CD14-positive monocyte (primary cell): Measurements from ENCODE around the gene POM121C. TPM values are rescaled to one million over a fixed set of nuclear protein-coding genes. Genes with fewer than 3 reads are reported as not detected.
"Not testable (repeated sequence)": the region's sequence is repeated elsewhere in the genome, so short reads cannot be mapped to it uniquely, and the experiment has no call there.

Experiments used
- DNase-seq, 3 donors: peaks; one replicate each; pipeline ENCODE4 v3.0.0-alpha.2; 2011 to 2022
- H2AFZ ChIP-seq: 2 replicates; pipeline ENCODE4 v1.6.0; 2012; ENCODE audit warnings: mild to moderate bottlenecking, low read depth, low read length, inconsistent platforms; ENCODE audit not compliant: insufficient read depth, poor library complexity, severe bottlenecking
- H3K27ac ChIP-seq, 2 donors: 1 replicate in 1 of 2; 2 replicates in 1 of 2; pipeline ENCODE4 v1.5.1; 2012 to 2013; ENCODE audit warnings: low read length in 2 of 2, control low read depth in 1 of 2, inconsistent platforms in 1 of 2, low read depth in 1 of 2, mild to moderate bottlenecking in 1 of 2
- H3K27me3 ChIP-seq, 2 donors: one replicate each; pipeline versions ENCODE4 v1.6.0 to v1.6.1; 2011 to 2013; ENCODE audit warnings: low read length in 2 of 2; ENCODE audit not compliant: control insufficient read depth in 2 of 2, insufficient read depth in 2 of 2
- H3K36me3 ChIP-seq, 2 donors: replicated peaks in 1 of 2; 1 replicate in 1 of 2; 2 replicates in 1 of 2; pipeline versions ENCODE4 v1.5.1 to v1.6.1; 2012 to 2013; ENCODE audit warnings: low read length in 2 of 2, control low read depth in 1 of 2, inconsistent platforms in 1 of 2, mild to moderate bottlenecking in 1 of 2; ENCODE audit not compliant: insufficient read depth in 2 of 2, control insufficient read depth in 1 of 2
- H3K4me1 ChIP-seq, 2 donors: 1 replicate in 1 of 2; 2 replicates in 1 of 2; pipeline versions ENCODE4 v1.5.1 to v1.6.1; 2012 to 2013; ENCODE audit warnings: low read length in 2 of 2, control low read depth in 1 of 2, inconsistent platforms in 1 of 2, mild to moderate bottlenecking in 1 of 2, moderate library complexity in 1 of 2; ENCODE audit not compliant: insufficient read depth in 2 of 2, control insufficient read depth in 1 of 2
- H3K4me2 ChIP-seq: replicated peaks from 2 replicates; pipeline ENCODE3; 2012; ENCODE audit warnings: low read length, moderate library complexity, mild to moderate bottlenecking; ENCODE audit not compliant: poor library complexity, severe bottlenecking; ENCODE audit errors: extremely low read depth
- H3K4me3 ChIP-seq, 3 experiments: fragments of 200-600 bp in 1 of 3; sonication (generic) in 1 of 3; replicated peaks in 1 of 3; 1 replicate in 2 of 3; 2 replicates in 1 of 3; pipeline ENCODE4 v1.5.1; 2011 to 2013; ENCODE audit warnings: low read length in 3 of 3, mild to moderate bottlenecking in 3 of 3, control low read depth in 2 of 3, low read depth in 2 of 3, inconsistent platforms in 1 of 3, moderate library complexity in 1 of 3
- H3K79me2 ChIP-seq: 2 replicates; pipeline ENCODE4 v1.6.0; 2012; ENCODE audit warnings: mild to moderate bottlenecking, control low read depth, inconsistent platforms, low read length, moderate library complexity; ENCODE audit not compliant: insufficient read depth
- H3K9ac ChIP-seq: 2 replicates; pipeline ENCODE4 v1.6.0; 2017; ENCODE audit warnings: low read length, mild to moderate bottlenecking; ENCODE audit not compliant: insufficient read depth, poor library complexity, severe bottlenecking
- H3K9me3 ChIP-seq, 2 donors: replicated peaks in 1 of 2; 1 replicate in 1 of 2; 2 replicates in 1 of 2; pipeline versions ENCODE4 v1.5.1 to v1.6.1; 2012 to 2013; ENCODE audit warnings: low read length in 2 of 2, control low read depth in 1 of 2; ENCODE audit not compliant: control insufficient read depth in 1 of 2, insufficient read depth in 1 of 2
- H4K20me1 ChIP-seq: 2 replicates; pipeline ENCODE4 v1.6.0; 2012; ENCODE audit warnings: mild to moderate bottlenecking, low read length, control low read depth, moderate library complexity; ENCODE audit not compliant: insufficient read depth
- H3K27ac Mint-ChIP-seq, 7 donors: one replicate each; pipeline ENCODE4 v1.8.0; 2020; ENCODE audit warnings: mild to moderate bottlenecking in 7 of 7, mixed read lengths in 7 of 7, moderate library complexity in 6 of 7, inconsistent platforms in 2 of 7
- H3K27me3 Mint-ChIP-seq, 3 donors: one replicate each; pipeline ENCODE4 v1.8.0; 2021 to 2022; ENCODE audit warnings: low read depth in 3 of 3, mild to moderate bottlenecking in 3 of 3, mixed read lengths in 3 of 3, moderate library complexity in 3 of 3, inconsistent platforms in 1 of 3
- H3K36me3 Mint-ChIP-seq, 2 donors: one replicate each; pipeline ENCODE4 v1.8.0; 2020; ENCODE audit warnings: mixed read lengths in 2 of 2, inconsistent platforms in 1 of 2, mild to moderate bottlenecking in 1 of 2
- H3K4me1 Mint-ChIP-seq: one replicate; pipeline ENCODE4 v1.8.0; 2020; ENCODE audit warnings: mild to moderate bottlenecking, mixed read lengths
- H3K4me3 Mint-ChIP-seq, 2 donors: one replicate each; pipeline ENCODE4 v1.8.0; 2020; ENCODE audit warnings: mild to moderate bottlenecking in 2 of 2, mixed read lengths in 2 of 2, moderate library complexity in 1 of 2
- H3K9me3 Mint-ChIP-seq, 7 donors: one replicate each; pipeline ENCODE4 v1.8.0; 2020 to 2022; ENCODE audit warnings: mixed read lengths in 7 of 7, mild to moderate bottlenecking in 6 of 7, moderate library complexity in 6 of 7, inconsistent platforms in 2 of 7
- whole genome bisulfite sequencing: methylation state at CpG from one replicate; pipeline ENCODE4 v1.1.5; 2013; ENCODE audit warnings: missing lambda C conversion rate; ENCODE audit not compliant: insufficient coverage; 5-methylcytosine and 5-hydroxymethylcytosine counted together
- intact Hi-C, 2 donors: fragments of 100-400 bp; cut with micrococcal nuclease; formaldehyde crosslinking; loops; one replicate each; pipeline versions ENCODE4 v1.15.0 to v1.15.1; 2023
- polyA minus RNA-seq: library from RNA; depleted of rRNA, polyadenylated mRNA; stranded (reverse); fragments of >200 nt; gene quantifications from 2 replicates; pipeline ENCODE4 v1.2.3, GENCODE V29; 2012
- polyA plus RNA-seq, 3 donors: library from polyadenylated mRNA; depleted of rRNA in 1 of 3; unstranded in 2 of 3; stranded (reverse) in 1 of 3; fragments of 300-500 nt in 2 of 3; fragments of >200 nt in 1 of 3; fragmentation: Illumina TruSeq in 2 of 3; gene quantifications; 1 replicate in 2 of 3; 2 replicates in 1 of 3; pipeline ENCODE4 v1.2.3, GENCODE V29; 2012 to 2021
- total RNA-seq, 12 experiments: library from RNA in 1 of 12; stranded (reverse) in 1 of 12; fragments of 120-200 nt in 1 of 12; gene quantifications; one replicate each; pipeline ENCODE4 v1.2.4 and lab custom pipeline; 2013 to 2026; ENCODE audit warnings: mixed read lengths in 6 of 12, inconsistent platforms in 1 of 12
- TF ChIP-seq, protein P1 (sequence below): fragments of 200-600 bp; IDR thresholded peaks from one replicate; pipeline ENCODE4 v1.8.0; 2022; ENCODE audit warnings: antibody characterized with exemption, mild to moderate bottlenecking

Gene POM121C
- 7.1 TPM for total RNA-seq (2013)
- 10 to 100 TPM in 1 of 3 donors, 1 to 10 TPM in 2; 2.2 to 17.0 (median 3.9) TPM for polyA plus RNA-seq
- 12.5 and 13.3 TPM in 2 replicates for polyA minus RNA-seq
- total RNA-seq (lab: John Stamatoyannopoulos, UW), result 9.1 to 48.8 (median 15.8) reads per million in 11 experiments

DNA sequence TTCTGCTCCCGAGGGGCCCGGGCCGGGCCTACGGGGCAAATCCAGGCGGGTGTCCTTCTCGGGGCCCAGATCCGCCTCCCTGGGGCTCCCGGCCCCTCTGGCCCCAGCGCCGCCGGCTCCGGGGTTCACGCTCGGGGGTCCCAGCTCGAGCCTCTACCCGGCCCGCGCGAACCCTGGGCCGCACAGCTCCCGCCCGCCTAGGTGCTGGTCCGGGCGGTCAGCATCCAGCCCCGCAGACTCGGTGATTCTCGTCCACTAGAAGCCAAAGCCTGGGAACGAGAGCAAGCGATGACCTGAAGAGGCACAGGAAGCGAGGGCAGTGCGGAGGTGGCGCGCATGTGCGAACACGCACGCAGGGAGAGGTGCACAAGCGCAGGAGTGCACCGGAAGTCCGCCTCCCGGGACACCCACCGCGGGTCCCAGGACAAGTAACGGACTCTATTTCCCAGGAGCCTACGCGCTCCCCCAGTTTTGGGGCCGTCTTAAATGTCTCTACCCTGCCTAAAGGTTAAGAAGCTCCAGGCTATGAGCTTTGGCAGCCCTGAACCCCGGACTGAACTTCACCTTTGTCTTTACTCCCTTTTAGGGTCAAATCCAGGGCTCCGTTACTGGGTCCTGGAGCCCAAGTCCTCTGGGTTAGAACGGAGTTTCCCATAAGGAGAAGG lies at the start of gene POM121C:
Gene POM121C (minus strand): TSS at position 321 of the 665 bp plus-strand sequence. CDS start 44,803 bp downstream, outside the sequence.
- peak; percentile 58 to 74 (median 70) for DNase-seq
- intact Hi-C loops, H3K9me3 Mint-ChIP-seq, H3K9me3 ChIP-seq, H3K36me3 ChIP-seq, H3K4me1 ChIP-seq, H4K20me1 ChIP-seq, H3K27me3 ChIP-seq, H3K27me3 Mint-ChIP-seq, H3K79me2 ChIP-seq: not testable (repeated sequence)
- peaks cover 11% of the 10 kb centered on the region for H3K4me1 Mint-ChIP-seq
- peak within 1 kb of the TSS; percentile 58 to 88 (median 82) for H3K27ac Mint-ChIP-seq
- Histone ChIP-seq H3K4me2 (peak within 1 kb of the TSS; percentile 65), H3K27ac (peak within 1 kb of the TSS in 1 of 2 donors; percentile 53), H3K9ac (peak within 1 kb of the TSS; percentile 75), H2AFZ (peak within 1 kb of the TSS; percentile 89), H3K4me3 (peak within 1 kb of the TSS; percentile 45 to 91 (median 84))
- WGBS, result under 1% methylated on average over 46 of the region's 49 CpGs
- peaks cover 10 to 13% of the 10 kb centered on the region in 2 donors for H3K36me3 Mint-ChIP-seq
- peak within 1 kb of the TSS; percentile 91 to 97 for H3K4me3 Mint-ChIP-seq

DNA sequence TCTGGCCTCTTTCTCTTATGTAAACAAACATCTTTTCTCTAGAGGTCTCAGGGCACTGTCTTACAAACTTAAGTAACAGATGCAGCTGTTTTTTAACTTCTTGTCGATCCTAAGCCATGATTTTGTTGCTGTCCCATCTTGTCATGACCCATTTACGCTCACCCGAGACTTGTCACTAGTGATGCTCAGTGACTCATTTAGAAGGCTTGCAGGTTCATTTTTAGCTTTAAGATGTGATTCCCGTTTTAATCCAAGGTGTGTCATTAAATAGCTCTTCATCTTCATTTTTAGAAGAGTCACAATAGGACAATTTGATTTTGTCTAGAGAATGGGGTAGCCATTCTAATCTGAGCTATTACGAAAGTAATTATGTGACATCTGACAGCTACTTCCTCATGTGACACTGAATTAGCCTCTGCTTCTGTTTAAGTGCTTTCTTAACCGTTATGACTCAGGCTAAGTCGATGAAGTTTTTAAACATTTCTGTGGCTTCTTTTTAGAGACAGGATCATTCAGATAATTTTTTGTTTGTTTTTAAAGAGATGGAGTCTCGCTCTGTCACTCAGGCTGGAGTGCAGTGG lies 48.7 kb upstream of the POM121C start:
- WGBS, result 36% methylated on average over 2 of the region's 8 CpGs
- intact Hi-C loops, result loop anchor here in 1 of 2 donors (5.0 kb wide), 1 partner anchor 87 kb away; no protein-coding TSS in a partner anchor
- Histone ChIP-seq H3K9me3 (no peaks in the 10 kb centered on the region), H4K20me1 (no peaks in the 10 kb centered on the region), H3K27me3 (no peaks in the 10 kb centered on the region), H2AFZ (peak overlapping the region; percentile 74), H3K4me1 (peaks cover 13 to 14% of the 10 kb centered on the region in 2 donors), H3K79me2 (no peaks in the 10 kb centered on the region), H3K9ac (peak overlapping the region; percentile 34), H3K36me3 (peaks cover 31 to 38% of the 10 kb centered on the region in 2 donors), H3K4me3 (peak overlapping the region in 1 of 3 experiments; percentile 1), H3K4me2 (peak overlapping the region; percentile 50), H3K27ac (peak overlapping the region; percentile 83 to 89)
- H3K4me1 Mint-ChIP-seq, result peaks cover 18% of the 10 kb centered on the region
- H3K27ac Mint-ChIP-seq, result peak overlapping the region; percentile 84 to 96 (median 94)
- no peak overlapping the region for H3K4me3 Mint-ChIP-seq
- TF ChIP-seq, protein P1, sequence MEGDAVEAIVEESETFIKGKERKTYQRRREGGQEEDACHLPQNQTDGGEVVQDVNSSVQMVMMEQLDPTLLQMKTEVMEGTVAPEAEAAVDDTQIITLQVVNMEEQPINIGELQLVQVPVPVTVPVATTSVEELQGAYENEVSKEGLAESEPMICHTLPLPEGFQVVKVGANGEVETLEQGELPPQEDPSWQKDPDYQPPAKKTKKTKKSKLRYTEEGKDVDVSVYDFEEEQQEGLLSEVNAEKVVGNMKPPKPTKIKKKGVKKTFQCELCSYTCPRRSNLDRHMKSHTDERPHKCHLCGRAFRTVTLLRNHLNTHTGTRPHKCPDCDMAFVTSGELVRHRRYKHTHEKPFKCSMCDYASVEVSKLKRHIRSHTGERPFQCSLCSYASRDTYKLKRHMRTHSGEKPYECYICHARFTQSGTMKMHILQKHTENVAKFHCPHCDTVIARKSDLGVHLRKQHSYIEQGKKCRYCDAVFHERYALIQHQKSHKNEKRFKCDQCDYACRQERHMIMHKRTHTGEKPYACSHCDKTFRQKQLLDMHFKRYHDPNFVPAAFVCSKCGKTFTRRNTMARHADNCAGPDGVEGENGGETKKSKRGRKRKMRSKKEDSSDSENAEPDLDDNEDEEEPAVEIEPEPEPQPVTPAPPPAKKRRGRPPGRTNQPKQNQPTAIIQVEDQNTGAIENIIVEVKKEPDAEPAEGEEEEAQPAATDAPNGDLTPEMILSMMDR, result no peak
- no peaks in the 10 kb centered on the region for H3K9me3 Mint-ChIP-seq
- peaks cover 0 to 3% (median 0%) of the 10 kb centered on the region in 3 donors for H3K27me3 Mint-ChIP-seq
- peaks cover 33 to 43% of the 10 kb centered on the region in 2 donors for H3K36me3 Mint-ChIP-seq
- DNase-seq, result peak; percentile 73 to 89 (median 84)
